Adrenal gland (tissue), 5 donors: ENCODE results near the gene LRPAP1.
"Not testable (repeated sequence)": the region's sequence is repeated elsewhere in the genome, so short reads cannot be mapped to it uniquely, and the experiment has no call there.

Experiments used
- CTCF ChIP-seq, 6 experiments: fragments of 450-650 bp in 4 of 6; fragments of 200-600 bp in 2 of 6; sonication (generic) in 1 of 6; IDR thresholded peaks; 1 replicate in 5 of 6; 2 replicates in 1 of 6; pipeline versions ENCODE4 v1.5.1 to v1.8.0; 2016 to 2021; ENCODE audit warnings: antibody characterized with exemption in 6 of 6, mild to moderate bottlenecking in 2 of 6, moderate library complexity in 1 of 6
- POLR2A ChIP-seq, 2 donors: fragments of 450-650 bp; IDR thresholded peaks; one replicate each; pipeline ENCODE4 v1.6.1; 2017; ENCODE audit warnings: antibody characterized with exemption in 2 of 2, mild to moderate bottlenecking in 2 of 2, moderate library complexity in 1 of 2
- donor health status: DM: no; HTN: no; CAD: no.

GRCh38 chr4:3566301-3566700, 34.1 kb upstream of the LRPAP1 start:
- TF ChIP-seq CTCF (IDR thresholded peaks at IDR 0.05) = peak in 2 of 6 experiments; percentile 29 to 30
- not testable (repeated sequence) for TF ChIP-seq POLR2A (IDR thresholded peaks at IDR 0.05)
